ENCODE data around the gene DNAJC11. TPM values are rescaled to one million over a fixed set of nuclear protein-coding genes. Genes with fewer than 3 reads are reported as not detected.
"Not testable (repeated sequence)": the region's sequence is repeated elsewhere in the genome, so short reads cannot be mapped to it uniquely, and the experiment has no call there.

DNAJC11 gene
- total RNA-seq, 1 experiment from 2014 or later: 33.4 TPM

DNA sequence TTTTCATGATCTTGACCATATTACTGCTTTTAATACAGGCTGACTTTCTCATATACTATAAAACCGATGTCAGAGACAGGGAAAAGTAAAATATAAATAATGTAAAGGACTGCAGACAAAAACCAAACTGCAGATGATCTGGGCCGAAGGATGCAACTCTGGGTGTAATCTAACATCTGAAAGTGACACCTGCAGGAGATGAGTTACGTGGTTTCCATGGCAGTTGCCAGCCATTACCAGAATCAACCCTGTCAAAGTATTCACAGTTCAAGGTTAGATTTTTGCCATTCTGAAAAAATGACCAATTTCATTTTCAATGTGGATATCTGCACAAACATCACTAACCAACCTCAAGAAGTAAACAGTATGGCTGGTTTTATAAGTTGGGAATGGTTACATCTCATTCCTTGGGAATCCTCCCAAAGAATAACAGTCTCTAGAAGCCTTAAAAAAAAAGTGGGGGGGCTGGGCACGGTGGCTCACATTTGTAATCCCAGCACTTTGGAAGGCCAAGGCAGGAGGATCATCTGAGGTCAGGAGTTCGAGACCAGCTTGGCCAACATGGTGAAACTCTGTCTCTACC is 27.7 kb downstream of the DNAJC11 start:
- Histone ChIP-seq H3K79me2 (ENCODE audit: low read length) (peaks cover 42% of the 10 kb centered on the region), H3K4me3 (ENCODE audit: low read length) (no peak overlapping the region), H3K9me2 (replicated peaks; ENCODE audit: insufficient read depth, low read length) (no peaks in the 10 kb centered on the region), H3K27me3 (ENCODE audit: low read length) (no peaks in the 10 kb centered on the region), H3K9ac (ENCODE audit: low read length) (no peak overlapping the region), H3K27ac (ENCODE audit: low read length) (no peak overlapping the region), H3K36me3 (ENCODE audit: insufficient read depth, low read length) (peaks cover 34% of the 10 kb centered on the region), H2AFZ (ENCODE audit: low read length) (no peak overlapping the region), H3K4me1 (ENCODE audit: low read length) (no peaks in the 10 kb centered on the region), H3K4me2 (ENCODE audit: low read depth, low read length, poor library complexity, severe bottlenecking) (no peak overlapping the region), H3K9me3 (ENCODE audit: low read length) (no peaks in the 10 kb centered on the region), H4K20me1 (ENCODE audit: insufficient read depth, low read depth, low read length) (no peaks in the 10 kb centered on the region)
- DNase-seq: no peak

DNA sequence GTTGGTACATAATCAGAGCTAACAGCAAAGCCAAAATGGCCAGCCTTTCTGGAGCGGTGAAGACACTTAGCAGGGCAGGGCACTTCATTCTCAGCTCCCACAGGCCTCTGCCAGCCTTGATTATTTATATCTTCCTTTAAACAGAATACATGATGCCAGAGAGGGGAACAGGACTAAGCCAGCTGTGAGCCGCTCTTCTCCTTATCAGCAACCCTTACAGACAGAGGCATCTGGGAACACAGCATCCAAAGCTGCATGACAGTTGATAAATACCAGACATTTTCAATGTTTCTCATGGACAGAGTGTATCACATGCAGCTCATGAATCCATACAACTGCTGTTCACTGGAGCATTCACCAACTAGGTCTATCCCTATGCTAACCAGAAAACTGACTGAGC is 29.1 kb downstream of the DNAJC11 start:
- H3K9me2 ChIP-seq (replicated peaks; ENCODE audit: insufficient read depth, low read length): no peaks in the 10 kb centered on the region
- peaks cover 29% of the 10 kb centered on the region; the same call in 1 of the 2 replicates for H3K36me3 ChIP-seq (ENCODE audit: insufficient read depth, low read length)
- no peak overlapping the region for H2AFZ ChIP-seq (ENCODE audit: low read length)
- no peak overlapping the region for H3K4me3 ChIP-seq (ENCODE audit: low read length)
- no peak overlapping the region for H3K4me2 ChIP-seq (ENCODE audit: low read depth, low read length, poor library complexity, severe bottlenecking)
- H3K9ac ChIP-seq (ENCODE audit: low read length): no peak overlapping the region
- no peaks in the 10 kb centered on the region for H3K27me3 ChIP-seq (ENCODE audit: low read length)
- H3K79me2 ChIP-seq (ENCODE audit: low read length): peaks cover 41% of the 10 kb centered on the region
- H4K20me1 ChIP-seq (ENCODE audit: insufficient read depth, low read depth, low read length): no peaks in the 10 kb centered on the region
- no peaks in the 10 kb centered on the region for H3K9me3 ChIP-seq (ENCODE audit: low read length)
- no peak for DNase-seq
- no peak overlapping the region for H3K27ac ChIP-seq (ENCODE audit: low read length)
- no peaks in the 10 kb centered on the region for H3K4me1 ChIP-seq (ENCODE audit: low read length)

DNA sequence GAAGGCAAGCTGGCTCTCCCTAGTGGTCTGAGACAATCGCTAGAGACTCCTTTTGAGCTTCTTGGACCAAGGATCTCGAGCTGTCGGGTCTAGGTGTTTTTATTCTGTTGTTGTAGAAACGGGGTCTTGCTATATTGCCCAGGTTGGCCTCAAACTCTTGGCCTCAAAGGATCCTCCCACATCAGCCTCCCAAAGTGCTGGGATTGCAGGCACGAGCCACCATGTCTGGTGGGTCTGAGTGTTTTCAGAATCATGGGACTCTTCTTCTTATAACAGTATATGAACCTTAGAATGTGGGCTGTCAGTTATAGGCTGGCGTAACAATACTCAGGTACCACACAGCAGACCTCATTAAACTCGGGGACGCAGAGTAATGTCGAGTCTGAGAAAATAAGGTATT is 33.1 kb downstream of the DNAJC11 start:
- Histone ChIP-seq H3K4me2 (ENCODE audit: low read depth, low read length, poor library complexity, severe bottlenecking) (no peak overlapping the region), H3K9ac (ENCODE audit: low read length) (no peak overlapping the region), H3K4me3 (ENCODE audit: low read length) (no peak overlapping the region), H3K36me3 (ENCODE audit: insufficient read depth, low read length) (peaks cover 26% of the 10 kb centered on the region), H4K20me1 (ENCODE audit: insufficient read depth, low read depth, low read length) (no peaks in the 10 kb centered on the region), H3K27me3 (ENCODE audit: low read length) (no peaks in the 10 kb centered on the region), H3K9me3 (ENCODE audit: low read length) (no peaks in the 10 kb centered on the region), H3K79me2 (ENCODE audit: low read length) (peaks cover 45% of the 10 kb centered on the region), H3K9me2 (replicated peaks; ENCODE audit: insufficient read depth, low read length) (no peaks in the 10 kb centered on the region), H2AFZ (ENCODE audit: low read length) (no peak overlapping the region), H3K4me1 (ENCODE audit: low read length) (no peaks in the 10 kb centered on the region), H3K27ac (ENCODE audit: low read length) (no peak overlapping the region)
- DNase-seq: no peak

DNA sequence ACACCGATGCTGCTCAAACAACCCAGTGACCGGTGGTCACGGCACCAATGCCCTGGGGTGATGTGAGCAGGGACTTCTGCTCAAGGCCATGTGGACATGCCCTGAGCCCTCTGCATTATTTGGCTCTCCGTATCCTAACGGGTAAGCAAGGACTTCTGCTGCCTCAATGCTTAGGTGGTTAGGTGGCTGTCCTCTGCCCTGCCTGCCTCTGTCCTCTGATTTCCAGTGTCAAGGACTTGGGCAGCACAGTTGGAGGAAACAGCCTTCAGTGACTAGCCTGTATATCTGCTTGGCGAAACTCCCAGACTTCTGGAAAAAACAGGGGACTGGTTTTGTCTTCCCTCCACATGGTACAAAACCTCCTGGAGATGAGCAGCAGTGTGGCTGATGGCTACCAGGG is 34.5 kb downstream of the DNAJC11 start:
- H3K9me3 ChIP-seq (ENCODE audit: low read length): no peaks in the 10 kb centered on the region
- no peak for DNase-seq
- no peak overlapping the region for H3K4me3 ChIP-seq (ENCODE audit: low read length)
- no peak overlapping the region for H3K9ac ChIP-seq (ENCODE audit: low read length)
- H3K9me2 ChIP-seq (replicated peaks; ENCODE audit: insufficient read depth, low read length): no peaks in the 10 kb centered on the region
- peaks cover 44% of the 10 kb centered on the region for H3K79me2 ChIP-seq (ENCODE audit: low read length)
- H3K4me2 ChIP-seq (ENCODE audit: low read depth, low read length, poor library complexity, severe bottlenecking): no peak overlapping the region
- peaks cover 32% of the 10 kb centered on the region for H3K36me3 ChIP-seq (ENCODE audit: insufficient read depth, low read length)
- no peaks in the 10 kb centered on the region for H4K20me1 ChIP-seq (ENCODE audit: insufficient read depth, low read depth, low read length)
- no peak overlapping the region for H3K27ac ChIP-seq (ENCODE audit: low read length)
- H3K4me1 ChIP-seq (ENCODE audit: low read length): no peaks in the 10 kb centered on the region
- H2AFZ ChIP-seq (ENCODE audit: low read length): no peak overlapping the region
- no peaks in the 10 kb centered on the region for H3K27me3 ChIP-seq (ENCODE audit: low read length)

DNA sequence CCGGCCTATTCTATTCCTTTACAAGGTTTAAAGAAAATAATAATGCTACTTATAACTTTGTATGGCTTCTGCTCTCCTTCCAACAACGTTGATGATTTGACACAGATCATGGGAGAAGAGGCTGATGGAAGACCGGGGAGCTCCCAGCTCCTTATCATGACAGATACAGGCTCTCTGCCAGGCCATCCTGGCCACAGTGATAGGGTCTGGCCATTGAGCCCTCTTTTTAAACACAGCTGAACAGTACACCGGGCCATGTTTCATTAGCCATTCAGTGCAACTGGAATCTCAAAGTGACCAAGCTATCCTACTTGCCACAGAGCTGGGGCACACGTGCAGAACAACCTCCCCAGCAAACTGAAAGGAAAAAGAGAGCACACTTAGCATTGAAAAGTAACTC is 34.9 kb downstream of the DNAJC11 start:
- Histone ChIP-seq H3K79me2 (ENCODE audit: low read length) (peaks cover 46% of the 10 kb centered on the region), H3K36me3 (ENCODE audit: insufficient read depth, low read length) (peaks cover 32% of the 10 kb centered on the region), H3K4me1 (ENCODE audit: low read length) (no peaks in the 10 kb centered on the region), H3K9me3 (ENCODE audit: low read length) (no peaks in the 10 kb centered on the region), H3K4me2 (ENCODE audit: low read depth, low read length, poor library complexity, severe bottlenecking) (no peak overlapping the region), H3K4me3 (ENCODE audit: low read length) (no peak overlapping the region), H3K9me2 (replicated peaks; ENCODE audit: insufficient read depth, low read length) (no peaks in the 10 kb centered on the region), H3K9ac (ENCODE audit: low read length) (no peak overlapping the region), H4K20me1 (ENCODE audit: insufficient read depth, low read depth, low read length) (no peaks in the 10 kb centered on the region), H3K27ac (ENCODE audit: low read length) (no peak overlapping the region), H3K27me3 (ENCODE audit: low read length) (no peaks in the 10 kb centered on the region), H2AFZ (ENCODE audit: low read length) (no peak overlapping the region)
- DNase-seq: no peak

DNA sequence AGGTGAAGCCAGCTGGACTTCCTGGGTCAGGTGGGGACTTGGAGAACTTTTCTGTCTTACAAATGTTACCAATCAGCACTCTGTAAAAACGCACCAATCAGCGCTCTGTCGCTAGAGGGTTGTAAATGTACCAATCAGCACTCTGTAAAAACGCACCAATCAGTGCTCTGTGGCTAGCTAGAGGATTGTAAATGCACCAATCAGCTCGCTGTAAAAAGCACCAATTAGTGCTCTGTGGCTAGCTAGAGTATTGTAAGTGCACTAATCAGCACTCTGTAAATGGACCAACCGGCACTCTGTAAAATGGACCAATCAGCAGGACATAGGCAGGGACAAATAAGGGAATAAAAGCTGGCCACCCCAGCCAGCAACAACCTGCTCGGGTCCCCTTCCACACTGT is 39.1 kb downstream of the DNAJC11 start:
- H3K4me1 ChIP-seq (ENCODE audit: low read length); H3K4me2 ChIP-seq (ENCODE audit: low read depth, low read length, poor library complexity, severe bottlenecking); H3K9ac ChIP-seq (ENCODE audit: low read length); H2AFZ ChIP-seq (ENCODE audit: low read length); H4K20me1 ChIP-seq (ENCODE audit: insufficient read depth, low read depth, low read length); H3K4me3 ChIP-seq (ENCODE audit: low read length); H3K9me2 ChIP-seq (replicated peaks; ENCODE audit: insufficient read depth, low read length); H3K27me3 ChIP-seq (ENCODE audit: low read length); H3K9me3 ChIP-seq (ENCODE audit: low read length); H3K27ac ChIP-seq (ENCODE audit: low read length): not testable (repeated sequence)
- peaks cover 32% of the 10 kb centered on the region for H3K36me3 ChIP-seq (ENCODE audit: insufficient read depth, low read length)
- peaks cover 63% of the 10 kb centered on the region for H3K79me2 ChIP-seq (ENCODE audit: low read length)
- peak; percentile 50 for DNase-seq

DNA sequence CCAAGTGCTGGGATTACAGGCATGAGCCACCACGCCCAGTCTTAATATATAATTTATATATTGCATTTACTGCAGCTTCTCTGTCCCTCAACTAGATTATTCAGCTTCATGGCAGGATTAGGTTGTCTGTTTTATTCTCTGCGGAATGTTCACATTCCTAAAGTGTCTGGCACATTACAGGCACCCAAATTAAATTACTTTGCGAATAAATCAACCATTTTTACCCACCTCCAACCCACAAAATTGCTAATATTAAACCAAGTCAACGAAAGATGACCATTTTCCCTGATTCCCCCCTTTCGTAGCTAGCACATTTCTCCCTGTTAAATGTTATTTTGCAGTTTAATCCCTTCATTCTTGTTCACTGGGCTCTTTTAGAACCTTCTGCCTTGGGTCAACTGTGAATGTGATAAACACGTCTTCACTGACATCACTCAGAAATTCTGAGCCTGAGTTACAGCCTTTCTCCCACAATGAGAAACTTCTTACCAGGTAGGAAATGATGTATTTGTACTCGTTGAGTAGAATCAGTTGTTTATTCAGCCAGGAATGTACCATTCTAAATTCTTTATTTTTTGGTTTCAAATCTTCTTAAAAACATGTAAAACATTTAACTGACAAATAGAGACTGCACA is 41.1 kb downstream of the DNAJC11 start:
- Histone ChIP-seq H3K4me3 (ENCODE audit: low read length) (no peak overlapping the region), H2AFZ (ENCODE audit: low read length) (no peak overlapping the region), H3K4me2 (ENCODE audit: low read depth, low read length, poor library complexity, severe bottlenecking) (no peak overlapping the region), H3K4me1 (ENCODE audit: low read length) (no peaks in the 10 kb centered on the region), H3K79me2 (ENCODE audit: low read length) (peaks cover 65% of the 10 kb centered on the region), H4K20me1 (ENCODE audit: insufficient read depth, low read depth, low read length) (no peaks in the 10 kb centered on the region), H3K9ac (ENCODE audit: low read length) (no peak overlapping the region), H3K36me3 (ENCODE audit: insufficient read depth, low read length) (peaks cover 17% of the 10 kb centered on the region), H3K9me2 (replicated peaks; ENCODE audit: insufficient read depth, low read length) (no peaks in the 10 kb centered on the region), H3K27me3 (ENCODE audit: low read length) (no peaks in the 10 kb centered on the region), H3K9me3 (ENCODE audit: low read length) (no peaks in the 10 kb centered on the region), H3K27ac (ENCODE audit: low read length) (no peak overlapping the region)
- DNase-seq: no peak

DNA sequence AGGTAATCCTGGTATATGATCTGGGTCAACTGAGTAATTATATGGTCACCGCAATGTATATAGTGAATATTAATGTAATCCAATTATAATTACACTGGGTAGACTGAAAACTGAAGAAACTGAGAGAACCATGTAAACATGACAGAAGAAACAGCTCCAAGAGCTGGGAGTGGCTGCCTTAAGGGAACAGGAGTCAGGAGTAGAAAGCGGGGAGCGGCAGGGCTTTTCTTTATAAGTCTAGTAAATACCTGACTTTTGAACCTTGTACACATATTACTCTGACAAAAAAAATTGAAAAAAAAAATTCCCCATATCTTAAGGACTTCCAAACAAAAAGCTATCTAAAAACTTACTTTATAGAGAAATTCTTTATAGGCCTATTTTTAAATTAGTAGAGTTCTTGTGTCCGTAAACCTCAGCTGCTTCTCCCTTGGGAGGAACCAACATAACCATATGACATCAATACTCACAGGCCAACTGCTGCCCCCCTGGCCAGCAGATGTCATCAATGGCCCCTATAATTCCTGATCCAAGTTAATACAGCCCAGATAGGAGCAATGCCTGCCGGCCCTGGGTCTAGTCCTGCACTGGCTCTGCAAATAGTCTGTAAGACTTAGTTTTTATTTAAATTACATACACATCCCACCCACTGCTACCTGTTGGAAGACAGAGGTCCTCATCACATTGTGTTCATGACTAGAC is 43.1 kb downstream of the DNAJC11 start:
- Histone ChIP-seq H3K4me2 (ENCODE audit: low read depth, low read length, poor library complexity, severe bottlenecking) (no peak overlapping the region), H3K27me3 (ENCODE audit: low read length) (no peaks in the 10 kb centered on the region), H4K20me1 (ENCODE audit: insufficient read depth, low read depth, low read length) (no peaks in the 10 kb centered on the region), H3K4me1 (ENCODE audit: low read length) (no peaks in the 10 kb centered on the region), H3K9ac (ENCODE audit: low read length) (no peak overlapping the region), H3K4me3 (ENCODE audit: low read length) (no peak overlapping the region), H2AFZ (ENCODE audit: low read length) (no peak overlapping the region), H3K79me2 (ENCODE audit: low read length) (peaks cover 57% of the 10 kb centered on the region), H3K9me2 (replicated peaks; ENCODE audit: insufficient read depth, low read length) (no peaks in the 10 kb centered on the region), H3K9me3 (ENCODE audit: low read length) (no peaks in the 10 kb centered on the region), H3K27ac (ENCODE audit: low read length) (no peak overlapping the region), H3K36me3 (ENCODE audit: insufficient read depth, low read length) (peaks cover 12% of the 10 kb centered on the region; the same call in 1 of the 2 replicates)
- no peak for DNase-seq
